Fibroblast of lung (primary cell): Measurements from ENCODE around the gene GTF3C6. TPM values are rescaled to one million over a fixed set of nuclear protein-coding genes. Genes with fewer than 3 reads are reported as not detected.

Experiments used
- DNase-seq, 2 donors: peaks; one replicate each; pipeline versions ENCODE4 v3.0.0 to v3.0.0-alpha.2; 2010; ENCODE audit warnings: low read depth in 2 of 2
- H2AFZ ChIP-seq: 2 replicates; pipeline ENCODE4 v1.5.1; 2012; ENCODE audit warnings: low read length, control low read depth, inconsistent platforms
- H3K27ac ChIP-seq: 2 replicates; pipeline ENCODE4 v1.5.1; 2011; ENCODE audit warnings: low read length, control low read depth; ENCODE audit not compliant: insufficient read depth
- H3K27me3 ChIP-seq: 2 replicates; pipeline ENCODE4 v1.5.1; 2011; ENCODE audit warnings: mild to moderate bottlenecking, low read length; ENCODE audit not compliant: control insufficient read depth, insufficient read depth
- H3K36me3 ChIP-seq: 2 replicates; pipeline ENCODE4 v1.5.1; 2011; ENCODE audit warnings: low read length; ENCODE audit not compliant: control insufficient read depth, insufficient read depth
- H3K4me1 ChIP-seq: 2 replicates; pipeline ENCODE4 v1.5.1; 2011; ENCODE audit warnings: low read length; ENCODE audit not compliant: control insufficient read depth, insufficient read depth; ENCODE audit errors: extremely low read depth
- H3K4me2 ChIP-seq: 2 replicates; pipeline ENCODE4 v1.5.1; 2011; ENCODE audit warnings: low read length, control low read depth; ENCODE audit not compliant: insufficient read depth; ENCODE audit errors: extremely low read depth
- H3K4me3 ChIP-seq, 4 experiments: fragments of 200-600 bp in 1 of 4; sonication (generic) in 1 of 4; replicated peaks in 1 of 4; 2 replicates each; pipeline ENCODE4 v1.5.1; 2011 to 2016; ENCODE audit warnings: low read length in 4 of 4, low read depth in 3 of 4, mild to moderate bottlenecking in 3 of 4, control low read depth in 2 of 4, inconsistent platforms in 1 of 4, mixed read lengths in 1 of 4; ENCODE audit not compliant: insufficient read depth in 1 of 4; ENCODE audit errors: control extremely low read depth in 1 of 4
- H3K79me2 ChIP-seq: 2 replicates; pipeline ENCODE4 v1.5.1; 2012; ENCODE audit warnings: mild to moderate bottlenecking, low read length, inconsistent platforms; ENCODE audit not compliant: control insufficient read depth, insufficient read depth
- H3K9ac ChIP-seq: 2 replicates; pipeline ENCODE4 v1.5.1; 2011; ENCODE audit warnings: mild to moderate bottlenecking, low read length, control low read depth; ENCODE audit not compliant: insufficient read depth
- H3K9me3 ChIP-seq: 2 replicates; pipeline ENCODE4 v1.5.1; 2012; ENCODE audit warnings: low read depth, low read length; ENCODE audit not compliant: control insufficient read depth, insufficient read depth
- H4K20me1 ChIP-seq: 2 replicates; pipeline ENCODE4 v1.5.1; 2011; ENCODE audit warnings: low read length; ENCODE audit not compliant: control insufficient read depth, insufficient read depth; ENCODE audit errors: extremely low read depth
- EZH2 ChIP-seq: IDR thresholded peaks from 2 replicates; pipeline ENCODE4 v1.5.1; 2012; ENCODE audit warnings: low read length, control low read depth, mild to moderate bottlenecking; ENCODE audit errors: missing control alignments
- polyA plus RNA-seq, 2 donors: library from polyadenylated mRNA; depleted of rRNA in 1 of 2; stranded (reverse) in 1 of 2; unstranded in 1 of 2; fragments of >200 nt; gene quantifications; 2 replicates each; pipeline ENCODE4 v1.2.1, GENCODE V29; 2011 to 2012; ENCODE audit warnings: missing spikeins in 1 of 2
- total RNA-seq: library from RNA; depleted of rRNA; stranded (reverse); fragments of >200 nt; gene quantifications from 2 replicates; pipeline ENCODE4 v1.2.1, GENCODE V29; 2014
- TF ChIP-seq, protein P1 (sequence below), 2 donors: IDR thresholded peaks in 1 of 2; conservative IDR thresholded peaks in 1 of 2; 1 replicate in 1 of 2; 2 replicates in 1 of 2; pipeline ENCODE4 v1.5.1; 2011 to 2012; ENCODE audit warnings: low read length in 2 of 2, control low read depth in 1 of 2, inconsistent platforms in 1 of 2, low read depth in 1 of 2, mild to moderate bottlenecking in 1 of 2

GTF3C6 gene
- total and polyA plus RNA-seq, 2 donors (not counting 1 experiment from before 2014, with no cell fraction given): 44.3 to 74.4 TPM

DNA sequence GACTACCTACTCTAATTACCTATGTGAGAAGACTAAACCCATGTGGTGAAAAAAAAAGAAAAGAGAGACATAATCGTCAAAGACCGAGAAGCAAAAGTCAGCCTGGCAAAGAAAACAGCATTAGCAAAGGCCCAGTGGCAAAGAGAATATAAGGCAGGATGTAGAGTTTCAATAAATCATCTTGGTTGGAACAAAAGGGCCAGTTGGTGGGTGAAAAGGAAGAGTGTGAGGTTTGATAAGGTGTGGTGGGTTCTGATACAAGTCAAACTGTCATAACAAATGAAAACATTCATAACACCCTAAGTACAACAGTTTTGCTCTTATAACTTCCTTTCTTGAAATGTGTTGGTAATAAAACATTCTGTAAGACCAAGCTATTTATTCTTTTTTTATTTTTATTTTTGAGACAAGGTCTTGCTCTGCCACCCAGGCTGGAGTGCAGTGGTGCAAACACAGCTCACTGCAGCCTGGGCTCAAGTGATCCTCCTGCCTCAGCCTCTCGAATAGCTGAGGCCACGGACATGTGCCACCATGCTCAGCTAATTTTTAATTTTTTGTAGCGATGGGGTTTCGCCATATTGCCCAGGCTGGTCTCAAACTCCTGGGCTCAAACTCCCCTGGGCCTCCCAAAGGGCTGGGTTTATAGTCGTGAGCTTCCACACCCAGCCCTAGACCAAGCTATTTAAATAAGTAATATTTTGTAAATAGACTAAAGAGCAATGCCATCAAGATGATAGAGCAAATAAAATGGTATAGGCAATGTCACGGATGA lies 18.9 kb upstream of the GTF3C6 start:
- no peak for DNase-seq
- no peak for TF ChIP-seq EZH2
- TF ChIP-seq, protein P1, sequence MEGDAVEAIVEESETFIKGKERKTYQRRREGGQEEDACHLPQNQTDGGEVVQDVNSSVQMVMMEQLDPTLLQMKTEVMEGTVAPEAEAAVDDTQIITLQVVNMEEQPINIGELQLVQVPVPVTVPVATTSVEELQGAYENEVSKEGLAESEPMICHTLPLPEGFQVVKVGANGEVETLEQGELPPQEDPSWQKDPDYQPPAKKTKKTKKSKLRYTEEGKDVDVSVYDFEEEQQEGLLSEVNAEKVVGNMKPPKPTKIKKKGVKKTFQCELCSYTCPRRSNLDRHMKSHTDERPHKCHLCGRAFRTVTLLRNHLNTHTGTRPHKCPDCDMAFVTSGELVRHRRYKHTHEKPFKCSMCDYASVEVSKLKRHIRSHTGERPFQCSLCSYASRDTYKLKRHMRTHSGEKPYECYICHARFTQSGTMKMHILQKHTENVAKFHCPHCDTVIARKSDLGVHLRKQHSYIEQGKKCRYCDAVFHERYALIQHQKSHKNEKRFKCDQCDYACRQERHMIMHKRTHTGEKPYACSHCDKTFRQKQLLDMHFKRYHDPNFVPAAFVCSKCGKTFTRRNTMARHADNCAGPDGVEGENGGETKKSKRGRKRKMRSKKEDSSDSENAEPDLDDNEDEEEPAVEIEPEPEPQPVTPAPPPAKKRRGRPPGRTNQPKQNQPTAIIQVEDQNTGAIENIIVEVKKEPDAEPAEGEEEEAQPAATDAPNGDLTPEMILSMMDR (conservative IDR thresholded peaks at IDR 0.05 in 1 of 2, IDR thresholded peaks at IDR 0.05 in 1 of 2; ENCODE audit: low read depth in 1 of 2, low read length in 2 of 2): no peak
- H3K4me3 ChIP-seq: no peak overlapping the region
- no peaks in the 10 kb centered on the region for H3K27me3 ChIP-seq
- no peak overlapping the region for H2AFZ ChIP-seq
- H3K9me3 ChIP-seq: no peaks in the 10 kb centered on the region
- H3K36me3 ChIP-seq: no peaks in the 10 kb centered on the region
- no peaks in the 10 kb centered on the region for H4K20me1 ChIP-seq
- no peak overlapping the region for H3K4me2 ChIP-seq
- no peaks in the 10 kb centered on the region for H3K4me1 ChIP-seq
- H3K27ac ChIP-seq: no peak overlapping the region
- no peak overlapping the region for H3K9ac ChIP-seq
- H3K79me2 ChIP-seq: no peaks in the 10 kb centered on the region

DNA sequence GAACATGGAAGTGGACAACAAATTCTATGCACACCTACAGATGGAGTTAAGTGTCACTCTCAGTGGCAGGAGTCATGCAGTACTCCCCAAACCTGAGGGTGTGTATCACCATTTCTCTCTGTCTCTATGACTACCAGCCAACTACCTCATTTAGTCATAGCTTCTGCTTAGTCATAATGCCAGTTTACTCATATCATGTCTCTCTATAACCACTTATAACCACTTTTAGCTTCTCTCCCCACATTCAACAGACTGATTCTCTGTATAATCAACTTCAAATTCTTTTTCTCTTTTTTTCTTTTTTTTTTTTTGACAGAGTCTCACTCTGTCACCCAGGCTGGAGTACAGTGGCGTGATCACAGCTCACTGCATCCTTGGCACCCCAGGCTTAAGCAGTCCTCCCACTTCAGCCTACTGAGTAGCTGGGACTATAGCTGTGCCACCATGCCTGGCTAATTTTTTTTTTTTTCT lies 13.8 kb upstream of the GTF3C6 start:
- H3K27me3 ChIP-seq: no peaks in the 10 kb centered on the region
- no peak overlapping the region for H3K4me3 ChIP-seq
- no peaks in the 10 kb centered on the region for H3K9me3 ChIP-seq
- H4K20me1 ChIP-seq: no peaks in the 10 kb centered on the region
- DNase-seq: peak; percentile 79 to 91
- no peaks in the 10 kb centered on the region for H3K4me1 ChIP-seq
- H3K36me3 ChIP-seq: no peaks in the 10 kb centered on the region
- peak overlapping the region; percentile 43 for H3K27ac ChIP-seq
- no peak for TF ChIP-seq EZH2
- TF ChIP-seq, protein P1 (conservative IDR thresholded peaks at IDR 0.05 in 1 of 2, IDR thresholded peaks at IDR 0.05 in 1 of 2; ENCODE audit: low read depth in 1 of 2, low read length in 2 of 2): no peak
- no peak overlapping the region for H3K4me2 ChIP-seq
- no peak overlapping the region for H3K9ac ChIP-seq
- no peaks in the 10 kb centered on the region for H3K79me2 ChIP-seq
- H2AFZ ChIP-seq: no peak overlapping the region

DNA sequence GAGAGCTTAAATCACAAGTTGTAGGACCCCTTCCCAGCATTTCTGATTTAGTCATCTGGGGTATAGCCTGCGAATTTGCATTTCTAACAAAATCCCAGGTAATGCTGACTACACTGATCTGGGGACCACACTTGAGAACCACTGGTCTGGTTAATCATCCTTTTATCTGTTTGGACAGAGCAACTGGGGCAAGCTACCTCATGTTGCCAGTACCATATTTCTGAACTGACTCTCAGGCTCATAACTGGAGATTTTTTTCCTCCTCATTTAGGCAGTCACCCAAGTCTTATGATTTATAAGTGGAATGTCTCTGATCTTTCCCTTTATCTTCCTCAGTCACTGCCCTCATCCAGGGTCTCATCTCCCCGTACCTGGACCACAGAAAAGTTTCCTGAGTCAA lies 12.0 kb upstream of the GTF3C6 start:
- H3K9ac ChIP-seq: no peak overlapping the region
- H3K4me2 ChIP-seq: no peak overlapping the region
- H3K79me2 ChIP-seq: no peaks in the 10 kb centered on the region
- no peak overlapping the region for H2AFZ ChIP-seq
- no peak overlapping the region for H3K4me3 ChIP-seq
- H4K20me1 ChIP-seq: no peaks in the 10 kb centered on the region
- H3K27ac ChIP-seq: no peak overlapping the region
- H3K9me3 ChIP-seq: no peaks in the 10 kb centered on the region
- no peaks in the 10 kb centered on the region for H3K27me3 ChIP-seq
- no peaks in the 10 kb centered on the region for H3K4me1 ChIP-seq
- no peak for TF ChIP-seq EZH2
- TF ChIP-seq, protein P1 (conservative IDR thresholded peaks at IDR 0.05 in 1 of 2, IDR thresholded peaks at IDR 0.05 in 1 of 2; ENCODE audit: low read depth in 1 of 2, low read length in 2 of 2): no peak
- H3K36me3 ChIP-seq: no peaks in the 10 kb centered on the region
- DNase-seq: peak in 1 of 2 donors; percentile 22
